Measurements from ENCODE around the gene ZMYM3.

- TF ChIP-seq, protein P1, sequence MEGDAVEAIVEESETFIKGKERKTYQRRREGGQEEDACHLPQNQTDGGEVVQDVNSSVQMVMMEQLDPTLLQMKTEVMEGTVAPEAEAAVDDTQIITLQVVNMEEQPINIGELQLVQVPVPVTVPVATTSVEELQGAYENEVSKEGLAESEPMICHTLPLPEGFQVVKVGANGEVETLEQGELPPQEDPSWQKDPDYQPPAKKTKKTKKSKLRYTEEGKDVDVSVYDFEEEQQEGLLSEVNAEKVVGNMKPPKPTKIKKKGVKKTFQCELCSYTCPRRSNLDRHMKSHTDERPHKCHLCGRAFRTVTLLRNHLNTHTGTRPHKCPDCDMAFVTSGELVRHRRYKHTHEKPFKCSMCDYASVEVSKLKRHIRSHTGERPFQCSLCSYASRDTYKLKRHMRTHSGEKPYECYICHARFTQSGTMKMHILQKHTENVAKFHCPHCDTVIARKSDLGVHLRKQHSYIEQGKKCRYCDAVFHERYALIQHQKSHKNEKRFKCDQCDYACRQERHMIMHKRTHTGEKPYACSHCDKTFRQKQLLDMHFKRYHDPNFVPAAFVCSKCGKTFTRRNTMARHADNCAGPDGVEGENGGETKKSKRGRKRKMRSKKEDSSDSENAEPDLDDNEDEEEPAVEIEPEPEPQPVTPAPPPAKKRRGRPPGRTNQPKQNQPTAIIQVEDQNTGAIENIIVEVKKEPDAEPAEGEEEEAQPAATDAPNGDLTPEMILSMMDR (IDR thresholded peaks at IDR 0.05): no peak
- no peak for TF ChIP-seq POLR2A (IDR thresholded peaks at IDR 0.05)
Observed at GRCh38 chrX:71256051-71256450, 2.1 kb upstream of the ZMYM3 start.

Data from body of pancreas (tissue), 4 donors.